K562 (cell line): ENCODE data around the gene HSPA8. TPM values are rescaled to one million over a fixed set of nuclear protein-coding genes. Genes with fewer than 3 reads are reported as not detected.

Source experiments
- E2F3 ChIP-seq: fragments of 250-450 bp; sonication (Bioruptor Pico); IDR thresholded peaks from 2 replicates; pipeline ENCODE4 v1.4.0; 2020; ENCODE audit warnings: mild to moderate bottlenecking
- EZH2 ChIP-seq: IDR thresholded peaks from 2 replicates; pipeline ENCODE4 v1.6.1; 2012; ENCODE audit warnings: low read depth, mild to moderate bottlenecking, inconsistent platforms, low read length, borderline replicate concordance
- GTF2F1 ChIP-seq: IDR thresholded peaks from 2 replicates; pipeline ENCODE4 v1.6.1; 2011; ENCODE audit warnings: low read depth, low read length, improper control_type of control experiment
- HES1 ChIP-seq: fragments of 450-650 bp; IDR thresholded peaks from 2 replicates; pipeline ENCODE4 v1.6.1; 2016; ENCODE audit warnings: low read depth, mild to moderate bottlenecking, moderate library complexity
- HNRNPUL1 ChIP-seq: fragments of 200-400 bp; formaldehyde crosslinking; IDR thresholded peaks from 2 replicates; pipeline ENCODE4 v1.6.1; 2017; ENCODE audit warnings: low read length
- KLF6 ChIP-seq: fragments of 250-450 bp; sonication (Bioruptor Pico); IDR thresholded peaks from 2 replicates; pipeline ENCODE4 v1.4.0; 2020; ENCODE audit warnings: mild to moderate bottlenecking, moderate library complexity, borderline replicate concordance
- MBD1 ChIP-seq: fragments of 250-450 bp; sonication (Bioruptor Pico); IDR thresholded peaks from 2 replicates; pipeline ENCODE4 v1.8.0; 2022; ENCODE audit warnings: inconsistent platforms
- MCM3 ChIP-seq: fragments of 450-650 bp; IDR thresholded peaks from 2 replicates; pipeline ENCODE4 v1.6.1; 2016
- MXI1 ChIP-seq: IDR thresholded peaks from 2 replicates; pipeline ENCODE4 v1.6.1; 2011; ENCODE audit warnings: low read depth, mild to moderate bottlenecking, improper control_type of control experiment, low read length
- NCOA6 ChIP-seq: fragments of 450-650 bp; IDR thresholded peaks from 2 replicates; pipeline ENCODE4 v1.6.1; 2017; ENCODE audit warnings: mild to moderate bottlenecking
- RBBP5 ChIP-seq: fragments of 200-600 bp; sonication (generic); IDR thresholded peaks from 2 replicates; pipeline ENCODE4 v1.6.1; 2012; ENCODE audit warnings: borderline replicate concordance, mild to moderate bottlenecking, low read length, control low read depth, inconsistent platforms; ENCODE audit not compliant: insufficient read depth, poor library complexity, severe bottlenecking
- SMAD1 ChIP-seq: fragments of 150-350 bp; IDR thresholded peaks from 2 replicates; pipeline ENCODE4 v1.6.1; 2014; ENCODE audit warnings: low read length, low read depth; ENCODE audit not compliant: partially characterized antibody
- SMARCB1 ChIP-seq: IDR thresholded peaks from 2 replicates; pipeline ENCODE4 v1.6.1; 2011; ENCODE audit warnings: improper control_type of control experiment, low read depth; ENCODE audit not compliant: insufficient read length
- TBP ChIP-seq: optimal IDR thresholded peaks from 2 replicates; pipeline ENCODE3; 2011; ENCODE audit warnings: low read depth, low read length, improper control_type of control experiment
- ZBTB17 ChIP-seq: fragments of 450-650 bp; formaldehyde crosslinking; IDR thresholded peaks from 2 replicates; pipeline ENCODE4 v1.4.0; 2020; ENCODE audit warnings: mild to moderate bottlenecking
- ZNF431 ChIP-seq: sonication (generic); formaldehyde crosslinking; IDR thresholded peaks from 2 replicates; pipeline ENCODE4 v1.8.0; 2022; ENCODE audit warnings: mild to moderate bottlenecking, missing genetic modification reagents
- ZNF561 ChIP-seq: fragments of 450-650 bp; formaldehyde crosslinking; conservative IDR thresholded peaks from 2 replicates; pipeline ENCODE4 v1.4.0; 2020; ENCODE audit warnings: mild to moderate bottlenecking, moderate library complexity
- ZNF655 ChIP-seq: fragments of 250-450 bp; sonication (Bioruptor Pico); IDR thresholded peaks from 2 replicates; pipeline ENCODE4 v1.5.0; 2021
- ZNF766 ChIP-seq: fragments of 200-800 bp; sonication (Bioruptor generic); conservative IDR thresholded peaks from 2 replicates; pipeline ENCODE4 v1.6.1; 2016; ENCODE audit warnings: missing genetic modification characterization, missing compliant biosample characterization
- polyA plus RNA-seq, 8 experiments: library from polyadenylated mRNA; depleted of rRNA in 4 of 8; stranded (reverse) in 5 of 8; unstranded in 3 of 8; fragments of >200 nt; fragmentation: Nextera tagmentation in 2 of 8; fragmentation: Illumina TruSeq in 1 of 8; extraction: Ambion mirVana in 2 of 8; extraction: Trizol in 1 of 8; gene quantifications; 2 replicates each; pipeline versions ENCODE4 v1.2.1 to v1.2.3, GENCODE V29; 2011 to 2014; ENCODE audit warnings: inconsistent platforms in 1 of 8, missing spikeins in 1 of 8
- total RNA-seq, 7 experiments: library from RNA; depleted of rRNA in 6 of 7; stranded (reverse); fragments of >200 nt in 6 of 7; fragmentation: Illumina TruSeq in 2 of 7; extraction: Trizol in 2 of 7; gene quantifications; 2 replicates each; pipeline versions ENCODE4 v1.2.1 to v1.2.3, GENCODE V29; 2011 to 2021; ENCODE audit warnings: low replicate concordance in 1 of 7

HSPA8 gene
- total and polyA plus RNA-seq, 9 of the 15 experiments (the other 6 are each of a cell fraction or from before 2014, with no cell fraction given): 1,250 to 3,966 (median 2,773) TPM

GRCh38 chr11:123061403-123062157 lies at the start of gene HSPA8 (continued):
- TF ChIP-seq SMAD1 (peak; percentile 53), E2F3 (CRISPR knock-in tag) (peak; percentile 71), ZBTB17 (no peak), ZNF561 (no peak), MXI1 (peak; percentile 94), ZNF766 (CRISPR knock-in tag) (0 out of 2 replicates have a peak, but pooled peaks have one; percentile 16), NCOA6 (no peak), GTF2F1 (peak; percentile 97), EZH2 (no peak), TBP (no peak), MBD1 (no peak), ZNF655 (CRISPR knock-in tag) (no peak), MCM3 (no peak), HES1 (no peak), KLF6 (CRISPR knock-in tag) (no peak), ZNF431 (no peak), HNRNPUL1 (no peak), SMARCB1 (no peak), RBBP5 (peak; percentile 19)
